Activated CD4-positive, alpha-beta memory T cell treated with anti-CD3 and anti-CD28 coated beads, Interleukin-2, amount 10 ng/mL, durations not matched to agents 7 days and 5 days (primary cell): ENCODE measurements around the gene TMEM80. TPM values are rescaled to one million over a fixed set of nuclear protein-coding genes. Genes with fewer than 3 reads are reported as not detected.
"Not testable (repeated sequence)": the region's sequence is repeated elsewhere in the genome, so short reads cannot be mapped to it uniquely, and the experiment has no call there.

Source experiments
- CTCF ChIA-PET: fragments of 350-600 bp; sonication (Branson Sonifier 250); formaldehyde crosslinking; loops from one replicate; lab custom pipeline; 2021; ENCODE audit warnings: antibody characterized with exemption, inconsistent platforms; lab: Charles Lee
- POLR2A ChIA-PET: fragments of 350-600 bp; sonication (Branson Sonifier 250); formaldehyde crosslinking; loops from one replicate; lab custom pipeline; 2021; ENCODE audit warnings: antibody characterized with exemption; lab: Charles Lee
- DNase-seq: peaks from one replicate; pipeline ENCODE4 v3.0.0-alpha.2; 2020
- H3K27ac Mint-ChIP-seq: one replicate; pipeline ENCODE4 v1.8.0; 2021; ENCODE audit warnings: mild to moderate bottlenecking, mixed read lengths
- H3K27me3 Mint-ChIP-seq: one replicate; pipeline ENCODE4 v1.8.0; 2021; ENCODE audit warnings: mixed read lengths
- H3K36me3 Mint-ChIP-seq: one replicate; pipeline ENCODE4 v1.8.0; 2021; ENCODE audit warnings: low read depth, mixed read lengths
- H3K4me1 Mint-ChIP-seq: one replicate; pipeline ENCODE4 v1.8.0; 2021; ENCODE audit warnings: mixed read lengths
- H3K4me3 Mint-ChIP-seq: one replicate; pipeline ENCODE4 v1.8.0; 2021; ENCODE audit warnings: mild to moderate bottlenecking, mixed read lengths
- H3K9me3 Mint-ChIP-seq: one replicate; pipeline ENCODE4 v1.8.0; 2021; ENCODE audit warnings: mixed read lengths
- total RNA-seq, 2 experiments: library from RNA; stranded (reverse); gene quantifications; one replicate each; pipeline ENCODE4 v1.2.3, GENCODE V29; 2021

The TMEM80 gene
- total RNA-seq, 2 experiments from 2014 or later = 22.6 to 25.3 TPM

- no peak overlapping the region for H3K27ac Mint-ChIP-seq
- H3K9me3 Mint-ChIP-seq = no peaks in the 10 kb centered on the region
- H3K27me3 Mint-ChIP-seq = peaks cover 7% of the 10 kb centered on the region
- POLR2A ChIA-PET = interaction anchor here (1.7 kb wide), 1 partner anchor 20 kb away, joined by 6 read pairs; the partner anchor contains the start of gene TALDO1
- H3K4me1 Mint-ChIP-seq = peaks cover 19% of the 10 kb centered on the region
- CTCF ChIA-PET = interaction anchor here (1.0 to 3.8 kb wide), 5 partner anchors 10 to 173 kb away, joined by 3 to 31 read pairs (median 17); partner anchors contain the start of genes DEAF1, TALDO1 and TMEM80
- H3K4me3 Mint-ChIP-seq = no peak overlapping the region
- DNase-seq = peak; percentile 83
- no peaks in the 10 kb centered on the region for H3K36me3 Mint-ChIP-seq
These were observed 32.5 kb downstream of the TMEM80 start for GRCh38 chr11:727859-728748.

- Mint-ChIP-seq H3K4me1 (peaks cover 15% of the 10 kb centered on the region), H3K9me3 (no peaks in the 10 kb centered on the region), H3K36me3 (no peaks in the 10 kb centered on the region), H3K27me3 (peaks cover 3% of the 10 kb centered on the region), H3K27ac (no peak overlapping the region), H3K4me3 (no peak overlapping the region)
- ChIA-PET POLR2A (no interaction called here), CTCF (interaction anchor here (3.7 kb wide), 1 partner anchor 33 kb away, joined by 31 read pairs; the partner anchor contains the start of genes DEAF1 and TMEM80)
- no peak for DNase-seq
These were observed 33.4 kb downstream of the TMEM80 start for GRCh38 chr11:728901-729491.

GRCh38 chr11:729492-730074 is 34.0 kb downstream of the TMEM80 start:
- CTCF ChIA-PET = no interaction called here
- no peaks in the 10 kb centered on the region for H3K9me3 Mint-ChIP-seq
- H3K27me3 Mint-ChIP-seq = peaks cover 1% of the 10 kb centered on the region
- no peak overlapping the region for H3K4me3 Mint-ChIP-seq
- no peaks in the 10 kb centered on the region for H3K36me3 Mint-ChIP-seq
- H3K27ac Mint-ChIP-seq = no peak overlapping the region
- POLR2A ChIA-PET = no interaction called here
- peaks cover 13% of the 10 kb centered on the region for H3K4me1 Mint-ChIP-seq
- DNase-seq = no peak

- Mint-ChIP-seq H3K27me3 (peaks cover 6% of the 10 kb centered on the region), H3K36me3 (peaks cover 3% of the 10 kb centered on the region), H3K4me1 (peaks cover 15% of the 10 kb centered on the region), H3K4me3 (no peak overlapping the region), H3K9me3 (no peaks in the 10 kb centered on the region), H3K27ac (no peak overlapping the region)
- ChIA-PET CTCF (interaction anchor here (2.0 kb wide), 1 partner anchor 9 kb away, joined by 6 read pairs; no protein-coding TSS in a partner anchor), POLR2A (interaction anchor here (1.3 kb wide), 1 partner anchor 14 kb away, joined by 3 read pairs; no protein-coding TSS in a partner anchor)
- no peak for DNase-seq
These were observed 37.5 kb downstream of the TMEM80 start for GRCh38 chr11:733072-733471.

- H3K4me1 Mint-ChIP-seq = peaks cover 17% of the 10 kb centered on the region
- CTCF ChIA-PET = interaction anchor here (2.0 kb wide), 1 partner anchor 11 kb away, joined by 6 read pairs; no protein-coding TSS in a partner anchor
- H3K27ac Mint-ChIP-seq, H3K36me3 Mint-ChIP-seq, POLR2A ChIA-PET, H3K27me3 Mint-ChIP-seq, H3K4me3 Mint-ChIP-seq, DNase-seq, H3K9me3 Mint-ChIP-seq: not testable (repeated sequence)
These were observed 38.9 kb downstream of the TMEM80 start for GRCh38 chr11:734541-734940.

- H3K27me3 Mint-ChIP-seq = peaks cover 11% of the 10 kb centered on the region
- ChIA-PET CTCF (interaction anchor here (0.6 to 1.4 kb wide), 2 partner anchors 11 to 13 kb away, joined by 3 to 11 read pairs; no protein-coding TSS in a partner anchor), POLR2A (no interaction called here)
- H3K27ac Mint-ChIP-seq = no peak overlapping the region
- H3K4me1 Mint-ChIP-seq = peaks cover 17% of the 10 kb centered on the region
- H3K4me3 Mint-ChIP-seq = peak overlapping the region; percentile 24
- H3K36me3 Mint-ChIP-seq = peaks cover 3% of the 10 kb centered on the region
- no peak for DNase-seq
- no peaks in the 10 kb centered on the region for H3K9me3 Mint-ChIP-seq
These were observed 41.8 kb downstream of the TMEM80 start for GRCh38 chr11:737366-737765.

GRCh38 chr11:737899-738298 is 42.3 kb downstream of the TMEM80 start:
- Mint-ChIP-seq H3K4me1 (peaks cover 17% of the 10 kb centered on the region), H3K27me3 (peaks cover 11% of the 10 kb centered on the region)
- CTCF ChIA-PET = interaction anchor here (0.6 to 1.4 kb wide), 2 partner anchors 11 to 14 kb away, joined by 3 to 11 read pairs; no protein-coding TSS in a partner anchor
- H3K4me3 Mint-ChIP-seq, DNase-seq, H3K9me3 Mint-ChIP-seq, H3K36me3 Mint-ChIP-seq, POLR2A ChIA-PET, H3K27ac Mint-ChIP-seq: not testable (repeated sequence)

GRCh38 chr11:742156-742546 is 46.5 kb downstream of the TMEM80 start:
- Mint-ChIP-seq H3K4me1 (peaks cover 16% of the 10 kb centered on the region), H3K36me3 (no peaks in the 10 kb centered on the region), H3K9me3 (no peaks in the 10 kb centered on the region), H3K27ac (no peak overlapping the region), H3K27me3 (peaks cover 11% of the 10 kb centered on the region), H3K4me3 (no peak overlapping the region)
- no peak for DNase-seq
- POLR2A ChIA-PET = interaction anchor here (1.4 kb wide), 1 partner anchor 17 kb away, joined by 3 read pairs; no protein-coding TSS in a partner anchor
- CTCF ChIA-PET = no interaction called here

GRCh38 chr11:742571-743201 is 47.1 kb downstream of the TMEM80 start:
- Mint-ChIP-seq H3K27me3 (peaks cover 8% of the 10 kb centered on the region), H3K4me1 (peaks cover 10% of the 10 kb centered on the region), H3K36me3 (no peaks in the 10 kb centered on the region), H3K27ac (no peak overlapping the region), H3K4me3 (no peak overlapping the region), H3K9me3 (no peaks in the 10 kb centered on the region)
- DNase-seq = no peak
- POLR2A ChIA-PET = no interaction called here
- CTCF ChIA-PET = interaction anchor here (1.0 kb wide), 1 partner anchor 47 kb away, joined by 3 read pairs; the partner anchor contains the start of gene TMEM80

- ChIA-PET POLR2A (no interaction called here), CTCF (interaction anchor here (0.6 kb wide), 1 partner anchor 19 kb away, joined by 3 read pairs; no protein-coding TSS in a partner anchor)
- Mint-ChIP-seq H3K9me3 (no peaks in the 10 kb centered on the region), H3K4me3 (peak overlapping the region; percentile 5), H3K36me3 (peaks cover 8% of the 10 kb centered on the region), H3K27ac (no peak overlapping the region), H3K4me1 (peaks cover 21% of the 10 kb centered on the region), H3K27me3 (peaks cover 2% of the 10 kb centered on the region)
- DNase-seq = no peak
These were observed 49.8 kb downstream of the TMEM80 start for GRCh38 chr11:745428-745827.

- Mint-ChIP-seq H3K4me3 (peak overlapping the region; percentile 82), H3K4me1 (peaks cover 23% of the 10 kb centered on the region), H3K27ac (peak overlapping the region; percentile 74), H3K27me3 (peaks cover 2% of the 10 kb centered on the region), H3K9me3 (no peaks in the 10 kb centered on the region), H3K36me3 (peaks cover 8% of the 10 kb centered on the region)
- ChIA-PET CTCF (interaction anchor here (1.4 to 3.5 kb wide), 3 partner anchors 10 to 20 kb away, joined by 5 to 22 read pairs (median 5); no protein-coding TSS in a partner anchor), POLR2A (interaction anchor here (0.7 to 3.3 kb wide), 11 partner anchors 11 to 240 kb away, joined by 3 to 18 read pairs (median 3); partner anchors contain the start of genes DEAF1, HRAS, IRF7 and TMEM80)
- peak; percentile 55 for DNase-seq
These were observed 50.9 kb downstream of the TMEM80 start for GRCh38 chr11:746289-747157.
